Neutrophil (primary cell): Measurements from ENCODE around the gene FRMPD4.

Source experiments
- H3K27ac ChIP-seq: fragments of 200-600 bp; sonication (generic); 2 replicates; pipeline ENCODE4 v1.5.1; 2016; ENCODE audit warnings: mild to moderate bottlenecking, moderate library complexity
- H3K27me3 ChIP-seq: fragments of 200-600 bp; sonication (generic); 2 replicates; pipeline ENCODE4 v1.6.0; 2016; ENCODE audit warnings: mild to moderate bottlenecking
- H3K36me3 ChIP-seq: fragments of 200-600 bp; sonication (generic); 2 replicates; pipeline ENCODE4 v1.5.1; 2017
- H3K4me1 ChIP-seq, 2 experiments: fragments of 200-600 bp in 1 of 2; sonication (generic) in 1 of 2; 1 replicate in 1 of 2; 2 replicates in 1 of 2; pipeline versions ENCODE4 v1.5.1 to v1.6.1; 2013 to 2016; ENCODE audit warnings: low read depth in 1 of 2, low read length in 1 of 2, mild to moderate bottlenecking in 1 of 2, moderate library complexity in 1 of 2; ENCODE audit not compliant: control insufficient read depth in 1 of 2, insufficient read depth in 1 of 2
- H3K4me3 ChIP-seq, 2 experiments: fragments of 200-600 bp in 1 of 2; sonication (generic) in 1 of 2; 1 replicate in 1 of 2; 2 replicates in 1 of 2; pipeline ENCODE4 v1.5.1; 2013 to 2016; ENCODE audit warnings: low read depth in 1 of 2, low read length in 1 of 2, mild to moderate bottlenecking in 1 of 2, moderate library complexity in 1 of 2
- H3K9me3 ChIP-seq: fragments of 200-600 bp; sonication (generic); 2 replicates; pipeline ENCODE4 v1.5.1; 2016
- TF ChIP-seq, protein P1 (sequence below): fragments of 200-600 bp; sonication (generic); IDR thresholded peaks from 2 replicates; pipeline ENCODE4 v1.5.1; 2016; ENCODE audit warnings: antibody characterized with exemption

The FRMPD4 gene

DNA sequence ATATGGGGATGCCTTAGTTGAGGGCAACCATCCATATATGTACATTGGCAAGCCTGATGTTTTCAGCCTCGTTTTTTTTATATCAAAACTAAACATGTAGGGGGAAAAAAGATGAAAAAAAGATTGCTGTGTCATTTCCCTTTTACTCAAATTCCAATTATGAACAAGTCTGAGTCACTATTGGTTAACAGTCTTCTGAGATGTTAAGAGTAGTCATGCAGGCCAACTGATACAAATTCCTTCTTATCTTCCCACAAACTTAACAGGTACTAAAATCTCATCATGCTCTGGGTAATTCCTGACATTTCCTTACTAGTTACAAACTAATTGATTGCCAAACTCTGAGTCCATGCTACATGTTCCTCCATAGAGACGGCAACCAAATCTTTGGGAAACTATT, 222.1 kb downstream of the FRMPD4 start:
- H3K4me3 ChIP-seq = no peak overlapping the region
- no peaks in the 10 kb centered on the region for H3K27me3 ChIP-seq
- no peaks in the 10 kb centered on the region for H3K9me3 ChIP-seq
- TF ChIP-seq, protein P1, sequence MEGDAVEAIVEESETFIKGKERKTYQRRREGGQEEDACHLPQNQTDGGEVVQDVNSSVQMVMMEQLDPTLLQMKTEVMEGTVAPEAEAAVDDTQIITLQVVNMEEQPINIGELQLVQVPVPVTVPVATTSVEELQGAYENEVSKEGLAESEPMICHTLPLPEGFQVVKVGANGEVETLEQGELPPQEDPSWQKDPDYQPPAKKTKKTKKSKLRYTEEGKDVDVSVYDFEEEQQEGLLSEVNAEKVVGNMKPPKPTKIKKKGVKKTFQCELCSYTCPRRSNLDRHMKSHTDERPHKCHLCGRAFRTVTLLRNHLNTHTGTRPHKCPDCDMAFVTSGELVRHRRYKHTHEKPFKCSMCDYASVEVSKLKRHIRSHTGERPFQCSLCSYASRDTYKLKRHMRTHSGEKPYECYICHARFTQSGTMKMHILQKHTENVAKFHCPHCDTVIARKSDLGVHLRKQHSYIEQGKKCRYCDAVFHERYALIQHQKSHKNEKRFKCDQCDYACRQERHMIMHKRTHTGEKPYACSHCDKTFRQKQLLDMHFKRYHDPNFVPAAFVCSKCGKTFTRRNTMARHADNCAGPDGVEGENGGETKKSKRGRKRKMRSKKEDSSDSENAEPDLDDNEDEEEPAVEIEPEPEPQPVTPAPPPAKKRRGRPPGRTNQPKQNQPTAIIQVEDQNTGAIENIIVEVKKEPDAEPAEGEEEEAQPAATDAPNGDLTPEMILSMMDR = no peak
- no peaks in the 10 kb centered on the region for H3K36me3 ChIP-seq
- no peak overlapping the region for H3K27ac ChIP-seq
- no peaks in the 10 kb centered on the region for H3K4me1 ChIP-seq

DNA sequence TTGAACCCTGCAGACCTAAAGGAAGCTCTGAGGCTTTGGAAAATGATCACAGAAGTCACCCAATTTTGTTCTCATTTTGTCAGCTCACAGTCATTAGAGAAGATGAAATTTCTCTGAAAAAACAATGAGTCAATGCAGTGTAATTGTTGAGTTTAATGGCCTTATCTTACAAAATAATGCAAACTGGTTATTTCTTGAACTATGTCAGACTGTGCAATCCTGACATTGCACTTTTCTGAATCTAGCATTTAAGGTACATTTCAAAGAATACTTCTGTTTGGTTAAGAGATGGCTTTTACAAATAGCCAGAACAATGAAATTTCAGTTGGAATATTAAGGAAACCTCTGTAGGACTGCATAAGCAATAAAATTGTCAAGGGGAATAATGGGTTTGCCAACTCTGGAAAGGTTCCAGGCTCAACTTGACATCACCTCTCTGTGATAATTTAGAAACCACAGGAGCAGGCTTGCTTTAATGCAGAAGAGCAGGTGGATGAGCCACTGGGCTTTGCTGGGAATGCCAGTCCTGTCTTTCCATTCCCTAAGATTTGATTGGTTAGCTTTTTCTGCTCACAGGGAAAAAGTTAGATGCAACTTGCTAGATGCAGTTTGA, 222.8 kb downstream of the FRMPD4 start:
- H3K9me3 ChIP-seq = no peaks in the 10 kb centered on the region
- no peaks in the 10 kb centered on the region for H3K36me3 ChIP-seq
- TF ChIP-seq, protein P1 = no peak
- no peak overlapping the region for H3K27ac ChIP-seq
- no peak overlapping the region for H3K4me3 ChIP-seq
- no peaks in the 10 kb centered on the region for H3K4me1 ChIP-seq
- H3K27me3 ChIP-seq = no peaks in the 10 kb centered on the region

DNA sequence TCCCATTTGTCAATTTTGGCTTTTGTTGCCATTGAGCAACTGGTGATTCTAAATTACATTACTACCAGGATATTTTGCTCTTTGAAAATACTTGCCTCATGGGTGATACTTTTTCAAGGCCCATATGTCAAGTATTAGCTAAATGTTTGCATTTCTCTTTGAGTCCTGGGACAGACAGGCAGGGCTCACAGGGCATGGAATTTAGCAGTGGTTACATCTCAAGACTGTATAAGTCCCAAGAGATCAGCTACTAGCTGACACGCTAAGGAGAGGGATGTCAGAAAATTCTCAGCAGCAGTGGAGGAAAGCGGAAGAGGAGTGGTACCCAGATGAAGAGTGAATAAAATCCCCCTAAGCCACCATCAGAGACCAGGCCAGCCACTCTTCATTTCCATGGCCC, 224.9 kb downstream of the FRMPD4 start:
- no peak overlapping the region for H3K27ac ChIP-seq

DNA sequence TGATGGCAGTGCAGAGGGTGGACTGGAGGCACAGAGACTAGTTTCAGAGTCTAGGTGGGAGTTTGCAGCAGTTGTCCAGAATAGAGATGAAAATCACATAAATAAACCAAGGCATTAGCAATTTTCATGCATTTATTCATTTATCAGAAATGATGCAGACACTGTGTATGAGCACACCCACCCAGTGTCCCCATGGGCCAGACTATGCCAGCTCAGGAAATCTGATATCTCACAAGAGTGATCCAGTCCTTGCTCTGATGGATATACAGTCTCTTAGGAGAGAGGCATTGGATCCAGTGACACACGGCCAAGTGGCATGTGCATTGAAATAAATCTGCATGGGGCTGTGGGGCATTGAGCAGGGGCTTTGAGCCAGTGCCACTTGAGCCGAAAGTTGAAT, 228.2 kb downstream of the FRMPD4 start:
- Histone ChIP-seq H3K4me3 (no peak overlapping the region), H3K9me3 (no peaks in the 10 kb centered on the region), H3K36me3 (no peaks in the 10 kb centered on the region), H3K27ac (no peak overlapping the region), H3K4me1 (no peaks in the 10 kb centered on the region), H3K27me3 (no peaks in the 10 kb centered on the region)
- TF ChIP-seq, protein P1 = no peak

More for the DNA sequence above, 224.9 kb downstream of the FRMPD4 start:
- Histone ChIP-seq H3K36me3 (no peaks in the 10 kb centered on the region), H3K4me3 (no peak overlapping the region), H3K4me1 (no peaks in the 10 kb centered on the region), H3K9me3 (no peaks in the 10 kb centered on the region), H3K27me3 (no peaks in the 10 kb centered on the region)
- TF ChIP-seq, protein P1 = no peak

DNA sequence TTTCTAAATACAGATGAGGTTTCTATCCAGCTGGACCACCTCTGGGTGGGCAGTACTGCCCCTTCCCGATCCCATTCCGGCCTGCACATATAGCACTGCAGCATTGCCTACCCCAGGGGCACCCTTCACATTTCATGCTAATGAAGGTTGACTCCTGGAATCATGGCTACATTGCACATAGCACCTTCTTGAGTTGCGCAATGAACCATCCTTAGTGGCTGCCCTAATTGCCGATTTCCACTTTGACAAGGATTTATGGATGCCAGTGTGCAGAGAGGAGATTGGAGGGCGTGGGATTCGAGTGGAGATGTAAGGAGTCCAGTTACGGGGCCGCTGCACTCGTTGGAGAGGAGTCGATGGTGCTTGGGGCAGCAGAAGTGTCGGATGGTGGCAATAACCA, 229.0 kb downstream of the FRMPD4 start:
- Histone ChIP-seq H3K27ac (no peak overlapping the region), H3K4me3 (no peak overlapping the region), H3K27me3 (no peaks in the 10 kb centered on the region), H3K36me3 (no peaks in the 10 kb centered on the region), H3K4me1 (no peaks in the 10 kb centered on the region), H3K9me3 (no peaks in the 10 kb centered on the region)
- TF ChIP-seq, protein P1 = no peak
